HG03060 (cell line): Measurements from ENCODE around the gene ANXA11.
"Not testable (repeated sequence)": the region's sequence is repeated elsewhere in the genome, so short reads cannot be mapped to it uniquely, and the experiment has no call there.

Source experiments
- ATAC-seq: cut with Tn5 transposase; IDR thresholded peaks from one replicate; pipeline ENCODE4 v1.9.1; 2021; ENCODE audit warnings: low read depth, moderate number of reproducible peaks; ENCODE audit not compliant: unreplicated experiment

Gene ANXA11

DNA sequence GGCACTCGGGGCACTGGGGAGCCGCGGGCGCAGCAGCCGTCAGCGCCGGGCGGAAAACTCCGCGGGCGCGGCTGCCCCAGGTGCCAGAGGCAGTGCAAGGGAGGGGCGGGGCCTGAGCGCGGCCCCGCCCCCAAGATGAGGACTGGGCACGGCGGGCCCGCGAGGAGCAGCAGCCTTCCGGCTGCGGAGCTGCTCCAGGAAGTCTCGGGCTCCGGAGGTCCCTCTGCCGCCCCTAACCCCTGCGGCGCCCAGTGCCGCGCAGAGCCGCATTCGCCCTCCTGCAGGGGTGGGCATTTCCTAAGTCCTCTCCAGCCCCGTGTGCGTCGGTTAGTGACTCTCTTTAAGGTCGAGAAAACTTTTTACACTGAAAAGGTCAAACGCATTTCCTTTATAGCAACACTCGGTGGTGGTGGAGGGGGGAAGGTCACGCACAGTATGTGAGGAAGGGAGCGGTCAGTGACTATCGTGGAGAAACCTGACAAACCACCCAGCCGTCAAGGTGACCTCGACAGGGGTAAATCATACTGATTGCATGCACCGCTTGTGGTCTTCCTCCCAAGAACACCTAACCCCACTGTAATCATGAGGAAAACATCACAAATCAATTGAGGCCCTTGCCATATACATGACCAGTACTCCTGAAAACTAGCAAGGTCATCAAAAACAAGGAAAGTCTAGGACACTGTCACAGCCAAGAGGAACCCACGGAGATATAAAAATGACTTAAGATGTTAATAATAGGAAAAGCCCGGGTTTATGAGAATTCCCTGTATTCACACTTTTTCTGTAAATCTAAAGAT lies at the start of gene ANXA11:
TSS of gene ANXA11 (minus strand) at position 61 of the 800 bp plus-strand sequence. CDS start 32,676 bp downstream, outside the sequence.
- peak; percentile 38 for ATAC-seq

DNA sequence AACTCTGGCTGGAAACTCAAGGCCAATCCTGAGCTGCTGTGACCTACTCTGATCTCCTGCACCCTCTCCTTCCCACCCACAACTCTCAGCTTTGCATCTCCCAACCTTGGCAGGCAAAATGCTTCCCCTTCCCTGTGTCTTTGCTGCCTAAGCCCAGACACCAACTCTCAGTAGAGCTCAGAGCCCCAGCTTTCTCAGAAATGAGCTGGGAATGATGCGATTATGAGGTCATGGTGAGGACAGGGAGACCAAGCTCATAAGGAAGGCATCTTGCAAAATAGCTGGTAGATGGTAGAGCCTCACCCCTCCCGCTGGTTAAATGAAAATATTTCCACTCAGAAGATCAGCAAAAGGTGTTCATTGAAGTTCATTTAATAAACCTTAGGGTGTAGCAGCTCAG lies 49.4 kb upstream of the ANXA11 start:
- ATAC-seq = not testable (repeated sequence)

DNA sequence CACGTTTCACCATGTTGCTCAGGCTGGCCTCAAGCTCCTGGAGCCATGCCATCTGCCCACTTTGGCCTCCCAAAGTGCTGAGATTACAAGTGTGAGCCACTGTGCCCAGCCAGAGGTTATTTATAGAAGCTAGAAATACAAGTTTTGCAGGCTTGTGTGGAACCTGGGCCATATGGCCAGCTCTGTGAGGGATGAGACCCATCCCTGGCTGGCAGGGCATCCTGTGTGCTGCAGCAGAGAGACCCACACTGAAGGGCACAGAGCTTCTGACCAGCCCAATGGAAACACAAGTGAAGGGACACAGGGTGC lies 48.6 kb upstream of the ANXA11 start:
- ATAC-seq = not testable (repeated sequence)

DNA sequence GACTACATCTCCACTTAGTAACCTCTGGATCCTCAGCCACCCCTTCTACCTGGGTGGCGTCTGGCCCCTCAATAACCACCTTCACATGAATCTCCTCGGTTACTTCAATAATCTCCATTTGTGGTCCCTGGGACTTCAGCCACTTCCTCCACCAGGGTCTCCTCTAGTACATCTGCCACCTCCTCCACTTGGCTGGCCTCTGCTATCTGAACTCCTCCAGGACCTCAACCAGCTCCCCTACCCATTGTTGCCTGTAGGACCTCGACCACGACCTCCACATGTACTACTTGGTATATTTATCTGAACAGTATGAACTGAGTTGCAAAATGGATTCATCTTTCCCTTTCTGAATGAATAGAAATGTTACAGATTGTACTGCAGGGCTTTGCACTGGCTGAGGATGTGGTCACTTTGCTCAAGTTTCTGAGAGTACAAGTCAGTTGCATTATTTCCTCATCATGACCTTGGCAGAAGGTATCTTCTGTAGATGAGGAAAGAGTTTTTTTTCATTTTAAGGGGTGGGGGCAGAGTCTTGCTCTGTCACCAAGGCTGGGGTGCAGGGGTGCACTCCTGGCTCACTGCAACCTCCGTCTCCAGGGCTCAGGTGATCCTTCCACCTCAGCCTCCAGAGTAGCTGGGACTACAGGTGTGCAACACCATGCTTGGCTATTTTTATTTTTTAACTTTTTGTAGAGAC lies 48.1 kb upstream of the ANXA11 start:
- no peak for ATAC-seq

DNA sequence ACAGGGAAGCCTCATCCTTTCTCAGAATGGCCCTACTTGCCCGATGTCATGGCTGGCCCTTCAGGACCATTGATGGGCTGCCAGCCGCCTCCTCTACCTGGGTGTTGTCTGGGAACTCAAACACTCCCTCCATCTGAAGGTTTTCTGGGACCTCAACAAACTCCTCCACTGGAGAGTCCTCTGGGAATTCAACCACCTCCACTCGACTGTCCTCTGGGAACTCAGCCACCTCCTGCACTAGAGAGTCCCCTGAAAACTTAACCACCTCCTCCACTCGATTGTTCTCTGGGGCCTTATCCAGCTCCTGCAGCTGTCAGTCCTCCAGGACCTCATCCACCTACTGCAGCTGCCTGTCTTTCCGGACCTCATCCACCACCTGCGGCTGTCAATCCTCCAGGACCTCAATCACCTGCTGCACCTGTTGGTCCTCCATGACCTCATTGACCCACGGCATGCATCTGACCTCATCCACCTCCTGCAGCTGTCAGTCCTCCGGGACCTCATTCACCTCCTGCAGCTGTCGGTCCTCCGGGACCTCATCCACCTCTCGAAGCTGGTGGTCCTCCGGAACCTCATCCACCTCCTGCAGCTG lies 47.1 kb upstream of the ANXA11 start:
- ATAC-seq = no peak

DNA sequence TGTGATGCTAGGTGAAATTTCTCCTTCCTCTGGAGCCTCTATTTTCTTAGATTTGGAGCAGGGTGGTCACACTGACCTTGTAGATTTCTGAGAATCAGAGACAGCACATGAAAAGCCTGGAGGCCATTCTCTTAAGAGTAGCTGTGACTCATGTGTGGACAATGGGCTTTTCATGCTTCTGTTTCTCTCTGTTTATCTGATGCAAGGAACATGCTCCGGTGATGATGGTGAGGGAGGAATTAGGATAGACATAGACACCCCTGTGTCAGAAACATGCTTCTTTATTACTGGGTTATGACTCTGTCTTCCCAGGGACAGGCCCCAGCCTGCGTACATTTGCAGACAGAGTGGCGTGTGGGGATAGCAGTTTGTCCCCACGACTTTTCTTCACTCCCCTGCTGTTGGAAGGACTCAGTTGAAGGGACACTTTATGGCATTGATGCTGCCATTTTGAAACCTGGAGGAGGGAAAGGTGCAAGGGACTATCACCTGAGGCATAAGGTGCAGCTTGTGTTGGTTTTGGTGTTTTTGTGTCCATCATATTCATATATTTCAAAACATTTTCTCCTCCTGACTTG lies 46.5 kb upstream of the ANXA11 start:
- not testable (repeated sequence) for ATAC-seq

DNA sequence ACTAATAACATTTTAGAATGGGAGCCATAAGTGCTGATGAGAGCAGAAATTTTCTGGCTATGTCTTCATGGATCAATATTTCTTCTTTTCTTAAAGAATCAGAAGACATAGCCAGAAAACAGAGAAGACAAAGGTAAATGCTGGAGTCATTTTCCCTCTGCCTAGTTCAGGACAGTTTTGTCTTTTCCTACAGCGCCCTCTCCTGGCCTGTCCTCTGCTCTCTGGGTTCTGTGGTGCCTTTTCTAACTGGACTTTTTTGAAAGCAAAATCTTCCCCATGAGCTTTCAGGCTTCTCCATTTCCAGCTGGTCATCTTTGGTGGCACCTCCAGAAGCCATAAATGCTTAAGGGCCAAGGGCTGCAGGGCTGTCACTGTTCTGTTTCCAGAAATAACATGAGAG lies 45.1 kb upstream of the ANXA11 start:
- not testable (repeated sequence) for ATAC-seq

DNA sequence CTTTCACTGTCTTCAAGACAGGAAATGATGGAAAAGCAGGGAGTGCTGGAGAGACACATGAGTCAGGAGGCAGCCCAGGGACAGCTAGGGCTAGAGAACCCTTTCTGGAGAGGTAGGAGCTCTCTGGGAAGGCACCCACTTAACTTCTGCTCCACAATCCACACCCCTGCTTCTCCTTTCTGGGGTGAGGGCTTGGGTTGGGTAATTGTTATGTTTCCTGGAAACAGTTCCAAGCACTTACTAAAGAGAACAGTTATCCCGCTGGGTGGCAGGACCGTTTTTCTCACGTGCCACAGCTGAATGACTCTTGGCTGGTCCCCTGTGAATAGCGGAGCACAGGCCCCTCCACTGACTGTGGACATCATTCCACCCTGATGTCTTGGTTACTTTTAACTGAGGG lies 44.6 kb upstream of the ANXA11 start:
- ATAC-seq = not testable (repeated sequence)

DNA sequence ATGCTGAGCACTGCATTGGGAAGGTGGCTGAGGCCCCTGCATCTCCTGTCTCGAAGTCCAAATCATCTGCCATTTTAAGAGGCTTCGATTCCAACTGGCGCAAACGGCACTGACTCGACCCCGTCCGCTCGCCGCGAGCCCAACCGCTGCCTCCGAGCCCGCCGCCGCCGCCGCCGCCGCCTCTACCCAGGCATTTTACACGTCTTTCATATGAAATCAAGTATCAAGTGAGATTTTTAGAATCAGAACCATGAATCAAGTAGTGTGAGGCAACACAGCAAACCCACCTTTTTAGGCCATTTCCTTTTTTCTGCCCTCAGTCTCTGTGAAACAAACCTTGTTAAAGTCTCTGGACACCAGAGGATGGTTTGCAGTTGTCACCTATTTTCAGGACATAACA lies 42.3 kb upstream of the ANXA11 start:
- ATAC-seq = not testable (repeated sequence)

DNA sequence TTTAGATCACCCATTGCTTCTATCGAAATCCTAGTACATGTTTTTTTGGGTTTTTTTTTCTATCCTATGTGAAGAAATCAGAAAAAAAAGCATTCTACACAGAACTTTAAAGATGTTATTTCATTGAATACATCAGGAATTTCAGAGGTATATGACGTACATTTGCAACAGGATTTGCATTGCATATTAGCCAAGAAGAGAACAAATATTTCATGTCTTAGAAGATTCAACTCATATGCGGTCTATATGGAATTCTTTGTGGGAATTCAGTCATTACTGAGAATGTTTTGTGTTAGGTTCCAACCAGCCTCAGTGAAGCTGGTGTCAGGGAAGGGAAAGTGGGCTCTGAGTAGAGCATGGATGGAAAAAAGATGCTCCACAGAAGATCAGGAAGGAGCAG lies 39.0 kb upstream of the ANXA11 start:
- not testable (repeated sequence) for ATAC-seq

DNA sequence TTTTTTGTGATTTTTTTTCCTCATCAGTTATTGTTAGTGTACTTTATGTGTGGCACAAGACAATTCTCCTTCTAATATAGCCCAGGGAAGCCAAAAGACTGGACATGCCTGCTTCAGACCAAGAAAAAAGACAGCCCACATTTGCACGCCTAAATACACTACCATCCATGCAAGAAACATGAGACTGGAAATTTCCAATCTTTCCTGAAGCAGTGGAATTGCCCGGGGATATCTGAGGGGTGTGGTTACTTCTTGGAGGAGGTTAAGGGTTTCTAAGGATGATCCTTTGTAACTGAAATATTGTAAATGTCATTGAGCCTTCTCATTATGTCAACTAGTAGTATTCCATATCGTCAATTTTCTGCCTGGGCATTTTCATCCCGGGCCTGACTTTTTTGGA lies 37.0 kb upstream of the ANXA11 start:
- ATAC-seq = not testable (repeated sequence)

DNA sequence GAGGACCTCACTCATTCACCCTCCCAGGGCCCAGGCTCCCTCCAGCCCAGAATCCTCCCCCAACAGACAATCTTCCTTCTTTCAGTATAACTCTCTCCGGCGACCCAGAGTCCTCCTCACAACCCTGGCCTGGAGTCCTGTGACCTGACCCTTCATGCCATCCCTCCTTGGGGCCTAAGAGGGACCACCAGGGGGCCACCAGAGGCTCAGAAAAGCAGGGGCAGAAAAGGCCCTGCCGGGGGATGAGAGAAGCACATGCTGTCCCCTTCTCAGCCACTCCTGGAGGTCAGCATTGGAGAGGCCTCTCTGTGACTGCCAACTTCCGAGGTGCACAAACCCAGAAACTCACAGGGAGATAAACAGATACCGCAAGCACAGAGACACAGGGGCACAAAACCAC lies 31.1 kb upstream of the ANXA11 start:
- not testable (repeated sequence) for ATAC-seq

DNA sequence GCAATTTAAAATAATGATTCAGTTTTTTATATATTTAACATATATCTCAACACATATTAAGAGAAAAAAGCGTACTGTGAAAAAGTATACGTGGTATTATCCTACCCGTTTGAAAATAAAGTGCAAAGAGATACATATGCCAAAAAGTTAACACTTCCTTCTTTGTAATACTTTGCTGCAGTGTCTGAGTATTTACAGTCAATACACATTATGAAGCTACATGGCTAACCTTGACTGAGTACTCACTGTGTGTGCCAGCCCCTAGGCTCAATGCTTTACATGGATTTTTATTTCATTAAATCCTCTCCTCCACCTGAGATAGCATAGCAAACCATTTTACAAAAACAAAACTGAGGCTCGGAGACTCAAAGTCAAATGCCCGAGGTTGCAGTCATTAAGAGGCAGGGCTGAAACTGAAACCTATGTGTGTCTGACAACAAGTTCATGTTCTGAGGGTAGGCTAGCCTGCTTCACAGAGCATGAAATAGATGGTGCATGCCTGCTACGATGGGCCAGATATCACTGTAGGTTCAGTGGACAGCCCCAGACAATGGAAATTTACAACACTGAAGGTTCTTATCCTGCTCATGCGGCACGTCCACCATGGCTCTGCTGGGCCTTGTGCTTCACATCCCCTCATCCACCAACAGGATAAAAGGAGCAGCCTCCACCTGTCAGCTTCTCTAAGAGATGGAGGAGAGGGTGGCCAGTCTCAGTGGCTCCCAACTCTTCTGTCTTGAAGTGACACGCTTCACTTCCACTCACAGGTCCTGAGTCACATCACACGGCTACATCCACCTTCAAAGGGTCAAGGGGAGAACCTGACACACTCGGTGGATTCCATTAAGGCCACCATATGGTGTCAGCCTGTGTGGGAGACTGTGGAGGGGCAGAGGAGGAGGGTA lies 29.2 kb upstream of the ANXA11 start:
- peak; percentile 100 for ATAC-seq

DNA sequence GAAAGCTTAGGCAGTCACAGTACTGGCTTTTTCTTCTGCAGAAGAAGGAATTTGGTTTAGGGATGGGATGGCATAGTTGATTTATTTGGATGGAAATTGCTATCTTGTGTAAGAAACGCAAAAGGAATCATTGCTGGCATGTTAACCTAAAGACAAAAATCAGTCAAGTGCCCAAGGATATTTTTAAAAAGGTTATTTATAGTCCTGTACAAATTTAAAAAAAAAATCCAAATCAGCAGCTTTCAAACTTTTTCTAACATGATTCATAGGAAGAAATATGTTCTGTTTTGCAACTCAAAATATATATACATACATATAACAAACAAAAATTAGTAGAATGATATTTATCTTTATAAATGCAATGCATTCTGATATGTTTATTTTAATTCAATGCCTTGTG lies 28.5 kb upstream of the ANXA11 start:
- not testable (repeated sequence) for ATAC-seq

DNA sequence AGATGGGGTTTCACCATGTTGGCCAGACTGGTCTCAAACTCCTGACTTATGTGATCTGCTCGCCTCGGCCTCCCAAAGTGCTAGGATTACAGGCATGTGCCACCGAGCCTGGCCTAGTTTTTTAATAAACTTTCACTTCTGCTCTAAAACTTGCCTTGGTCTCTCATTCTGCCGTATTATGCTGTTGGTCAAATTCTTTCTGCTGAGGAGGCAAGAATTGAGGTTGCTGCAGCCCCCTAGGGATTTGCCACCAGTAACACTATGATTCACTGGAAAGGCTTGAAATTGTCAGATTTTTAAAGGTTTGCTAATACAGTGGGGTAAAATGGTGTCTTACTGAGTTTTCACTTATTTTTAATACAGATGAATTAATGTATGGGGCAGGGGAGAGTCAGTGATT lies 21.4 kb upstream of the ANXA11 start:
- ATAC-seq = peak; percentile 75

DNA sequence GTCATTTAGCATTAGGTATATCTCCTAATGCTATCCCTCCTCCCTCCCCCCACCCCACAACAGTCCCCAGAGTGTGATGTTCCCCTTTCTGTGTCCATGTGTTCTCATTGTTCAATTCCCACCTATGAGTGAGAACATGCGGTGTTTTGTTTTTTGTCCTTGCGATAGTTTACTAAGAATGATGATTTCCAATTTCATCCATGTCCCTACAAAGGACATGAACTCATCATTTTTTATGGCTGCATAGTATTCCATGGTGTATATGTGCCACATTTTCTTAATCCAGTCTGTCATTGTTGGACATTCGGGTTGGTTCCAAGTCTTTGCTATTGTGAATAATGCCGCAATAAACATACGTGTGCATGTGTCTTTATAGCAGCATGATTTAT lies 17.7 kb upstream of the ANXA11 start:
- ATAC-seq = not testable (repeated sequence)

DNA sequence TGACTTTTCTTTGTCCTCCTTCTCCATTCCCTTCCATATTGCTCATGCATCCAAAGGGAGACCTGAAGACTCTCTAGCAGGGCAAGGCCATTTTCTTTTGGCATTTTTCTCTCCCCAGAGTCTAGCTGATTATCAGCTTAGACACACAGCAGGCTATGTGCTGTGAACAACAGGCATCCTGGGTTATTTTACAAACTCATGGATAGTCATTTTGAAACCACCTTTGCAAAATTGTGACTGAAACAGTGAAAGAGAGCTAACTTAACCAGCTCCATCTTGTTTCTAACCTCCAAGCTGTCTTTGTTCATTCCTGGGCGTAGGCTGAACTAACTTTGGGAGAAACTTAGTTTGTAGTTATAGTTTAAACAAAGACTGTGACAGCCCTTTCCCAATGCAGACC lies 13.5 kb upstream of the ANXA11 start:
- ATAC-seq = peak; percentile 83

DNA sequence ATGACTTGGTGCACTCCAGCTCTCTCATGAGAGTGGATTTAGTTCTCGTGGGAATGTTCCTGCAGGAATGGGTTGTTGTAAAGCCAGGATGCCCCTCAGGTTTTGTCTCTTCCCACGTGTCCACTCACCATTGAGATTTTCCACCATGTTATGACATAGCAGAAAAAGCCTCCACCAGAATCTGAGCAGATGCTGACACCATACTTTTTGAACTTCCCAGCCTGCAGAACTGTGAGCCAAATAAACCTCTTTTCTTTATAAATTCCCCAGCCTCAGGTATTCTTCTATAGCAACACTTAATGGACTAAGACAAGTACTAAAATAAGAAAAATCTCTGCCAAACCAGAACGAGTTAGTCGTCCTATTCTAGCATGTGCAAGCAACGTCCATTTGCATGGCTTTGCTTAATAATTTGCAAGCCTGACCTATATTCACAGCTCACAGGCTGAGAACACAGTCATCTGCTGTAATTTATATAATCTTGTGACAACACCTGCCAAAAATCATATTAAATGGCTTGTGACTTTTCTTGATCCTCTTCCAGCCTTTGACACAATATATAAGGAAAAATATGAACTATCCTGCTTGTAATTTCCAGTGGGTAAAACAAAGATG lies 9.1 kb upstream of the ANXA11 start:
- ATAC-seq = not testable (repeated sequence)

DNA sequence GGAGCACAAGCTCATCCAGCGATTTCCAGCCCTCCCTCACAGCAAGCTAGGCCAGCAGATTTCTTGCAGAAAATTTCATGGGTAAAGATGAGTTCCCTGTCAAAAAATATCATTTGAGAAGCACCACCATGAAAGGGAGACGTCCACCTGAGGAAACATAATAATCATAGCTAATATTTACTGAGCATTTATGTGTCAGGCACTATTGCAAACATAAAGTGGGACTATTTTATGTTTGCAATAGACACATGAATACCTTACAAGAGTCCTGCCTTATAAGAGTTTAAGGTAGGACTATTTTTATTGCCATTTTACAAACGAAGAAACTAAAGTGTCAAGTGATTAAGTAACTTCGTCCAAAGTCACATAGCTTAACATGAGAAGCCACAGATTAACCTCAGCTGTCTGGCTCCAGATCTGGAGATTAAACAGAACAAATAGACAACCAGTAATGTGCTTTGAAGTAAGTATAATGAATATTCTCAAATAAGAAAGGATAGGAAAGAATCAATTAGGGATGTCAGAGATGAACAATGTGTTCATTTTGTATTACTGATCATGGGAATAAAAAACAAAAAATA lies 7.3 kb upstream of the ANXA11 start:
- ATAC-seq = not testable (repeated sequence)
